Endothelial cell of hepatic sinusoid (primary cell): ENCODE results near the gene SLC10A3.
"Not testable (repeated sequence)": the region's sequence is repeated elsewhere in the genome, so short reads cannot be mapped to it uniquely, and the experiment has no call there.

Experiments used
- in situ Hi-C: cut with HindIII; loops from 2 replicates; pipeline ENCODE4 v1.10.0; 2017; ENCODE audit warnings: low sequenced_read_pairs

SLC10A3 gene

GRCh38 chrX:154511761-154512160, 21.3 kb upstream of the SLC10A3 start:
- in situ Hi-C loops = no loop called here

- in situ Hi-C loops = loop anchor here (10.0 kb wide), 1 partner anchor 65 kb away; the partner anchor contains the start of gene FAM50A
These were observed 19.0 kb upstream of the SLC10A3 start for GRCh38 chrX:154509455-154509854.

- in situ Hi-C loops = loop anchor here (10.0 kb wide), 1 partner anchor 64 kb away; the partner anchor contains the start of gene FAM50A
These were observed 17.9 kb upstream of the SLC10A3 start for GRCh38 chrX:154508384-154508745.

- in situ Hi-C loops = loop anchor here (10.0 kb wide), 1 partner anchor 63 kb away; the partner anchor contains the start of gene FAM50A
These were observed 17.4 kb upstream of the SLC10A3 start for GRCh38 chrX:154507673-154508383.

GRCh38 chrX:154506483-154507332, 16.3 kb upstream of the SLC10A3 start:
- in situ Hi-C loops = loop anchor here (10.0 kb wide), 1 partner anchor 62 kb away; the partner anchor contains the start of gene FAM50A

- in situ Hi-C loops = loop anchor here (10.0 kb wide), 1 partner anchor 61 kb away; the partner anchor contains the start of gene FAM50A
These were observed 15.3 kb upstream of the SLC10A3 start for GRCh38 chrX:154505734-154506133.

- in situ Hi-C loops = loop anchor here (10.0 kb wide), 1 partner anchor 58 kb away; the partner anchor contains the start of gene FAM50A
These were observed 12.6 kb upstream of the SLC10A3 start for GRCh38 chrX:154502989-154503388.

GRCh38 chrX:154502098-154502497, 11.7 kb upstream of the SLC10A3 start:
- in situ Hi-C loops = loop anchor here (10.0 kb wide), 1 partner anchor 57 kb away; the partner anchor contains the start of gene FAM50A

GRCh38 chrX:154501423-154501822, 11.0 kb upstream of the SLC10A3 start:
- in situ Hi-C loops = loop anchor here (10.0 kb wide), 1 partner anchor 57 kb away; the partner anchor contains the start of gene FAM50A

- in situ Hi-C loops = not testable (repeated sequence)
These were observed 6.2 kb upstream of the SLC10A3 start for GRCh38 chrX:154496591-154497137.

GRCh38 chrX:154495472-154495922, 5.1 kb upstream of the SLC10A3 start:
- in situ Hi-C loops = no loop called here

- in situ Hi-C loops = no loop called here
These were observed 4.3 kb upstream of the SLC10A3 start for GRCh38 chrX:154494715-154495114.

GRCh38 chrX:154490021-154490413, 412 bp downstream of the SLC10A3 start:
- in situ Hi-C loops = no loop called here

- in situ Hi-C loops = no loop called here
These were observed 1.2 kb downstream of the SLC10A3 start for GRCh38 chrX:154489182-154489581.

GRCh38 chrX:154488336-154489075, 1.9 kb downstream of the SLC10A3 start:
- in situ Hi-C loops = no loop called here

GRCh38 chrX:154487518-154488290, 2.7 kb downstream of the SLC10A3 start:
- in situ Hi-C loops = no loop called here

- in situ Hi-C loops = no loop called here
These were observed 3.8 kb downstream of the SLC10A3 start, which contains the start of gene UBL4A for GRCh38 chrX:154486396-154487207. UBL4A (minus strand) TSS chrX:154486615; CDS start chrX:154486584, 31 bp downstream.

- in situ Hi-C loops = no loop called here
These were observed 4.4 kb downstream of the SLC10A3 start for GRCh38 chrX:154486052-154486395.
